ENCODE results near the gene ABCA3. TPM values are rescaled to one million over a fixed set of nuclear protein-coding genes. Genes with fewer than 3 reads are reported as not detected.

The ABCA3 gene
- total RNA-seq, 4 donors from 2014 or later = 6.8 to 17.9 (median 11.0) TPM

DNA sequence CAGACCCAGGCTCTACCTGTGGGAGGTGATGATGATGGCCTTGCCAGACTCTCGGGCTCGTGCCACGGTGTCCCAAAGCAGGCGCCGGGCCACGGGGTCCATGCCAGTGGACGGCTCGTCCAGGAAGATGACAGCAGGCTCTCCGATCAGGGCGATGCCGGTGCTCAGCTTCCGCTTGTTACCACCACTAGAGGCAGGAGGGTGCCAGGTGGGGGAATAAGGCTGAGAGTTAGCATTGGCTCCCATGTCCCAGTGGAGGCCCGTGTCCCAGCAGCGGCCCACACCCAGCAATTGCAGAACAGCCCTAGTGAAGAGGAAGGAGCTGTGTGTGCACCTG lies 62.3 kb downstream of the ABCA3 start:
- Histone ChIP-seq H3K27ac (no peak overlapping the region), H3K36me3 (peaks cover 19% of the 10 kb centered on the region), H3K27me3 (no peaks in the 10 kb centered on the region), H3K9me3 (no peaks in the 10 kb centered on the region), H3K4me1 (no peaks in the 10 kb centered on the region), H3K4me3 (no peak overlapping the region)
- TF ChIP-seq POLR2AphosphoS5 (IDR thresholded peaks at IDR 0.05) = no peak
- no peak for TF ChIP-seq EP300 (IDR thresholded peaks at IDR 0.05)
- no peak for TF ChIP-seq POLR2A (IDR thresholded peaks at IDR 0.05)
- TF ChIP-seq, protein P1, sequence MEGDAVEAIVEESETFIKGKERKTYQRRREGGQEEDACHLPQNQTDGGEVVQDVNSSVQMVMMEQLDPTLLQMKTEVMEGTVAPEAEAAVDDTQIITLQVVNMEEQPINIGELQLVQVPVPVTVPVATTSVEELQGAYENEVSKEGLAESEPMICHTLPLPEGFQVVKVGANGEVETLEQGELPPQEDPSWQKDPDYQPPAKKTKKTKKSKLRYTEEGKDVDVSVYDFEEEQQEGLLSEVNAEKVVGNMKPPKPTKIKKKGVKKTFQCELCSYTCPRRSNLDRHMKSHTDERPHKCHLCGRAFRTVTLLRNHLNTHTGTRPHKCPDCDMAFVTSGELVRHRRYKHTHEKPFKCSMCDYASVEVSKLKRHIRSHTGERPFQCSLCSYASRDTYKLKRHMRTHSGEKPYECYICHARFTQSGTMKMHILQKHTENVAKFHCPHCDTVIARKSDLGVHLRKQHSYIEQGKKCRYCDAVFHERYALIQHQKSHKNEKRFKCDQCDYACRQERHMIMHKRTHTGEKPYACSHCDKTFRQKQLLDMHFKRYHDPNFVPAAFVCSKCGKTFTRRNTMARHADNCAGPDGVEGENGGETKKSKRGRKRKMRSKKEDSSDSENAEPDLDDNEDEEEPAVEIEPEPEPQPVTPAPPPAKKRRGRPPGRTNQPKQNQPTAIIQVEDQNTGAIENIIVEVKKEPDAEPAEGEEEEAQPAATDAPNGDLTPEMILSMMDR (IDR thresholded peaks at IDR 0.05) = no peak
- 60% methylated on average over 2 of the region's 14 CpGs for WGBS
- DNase-seq (ENCODE audit: low spot score in 2 of 2) = no peak

DNA sequence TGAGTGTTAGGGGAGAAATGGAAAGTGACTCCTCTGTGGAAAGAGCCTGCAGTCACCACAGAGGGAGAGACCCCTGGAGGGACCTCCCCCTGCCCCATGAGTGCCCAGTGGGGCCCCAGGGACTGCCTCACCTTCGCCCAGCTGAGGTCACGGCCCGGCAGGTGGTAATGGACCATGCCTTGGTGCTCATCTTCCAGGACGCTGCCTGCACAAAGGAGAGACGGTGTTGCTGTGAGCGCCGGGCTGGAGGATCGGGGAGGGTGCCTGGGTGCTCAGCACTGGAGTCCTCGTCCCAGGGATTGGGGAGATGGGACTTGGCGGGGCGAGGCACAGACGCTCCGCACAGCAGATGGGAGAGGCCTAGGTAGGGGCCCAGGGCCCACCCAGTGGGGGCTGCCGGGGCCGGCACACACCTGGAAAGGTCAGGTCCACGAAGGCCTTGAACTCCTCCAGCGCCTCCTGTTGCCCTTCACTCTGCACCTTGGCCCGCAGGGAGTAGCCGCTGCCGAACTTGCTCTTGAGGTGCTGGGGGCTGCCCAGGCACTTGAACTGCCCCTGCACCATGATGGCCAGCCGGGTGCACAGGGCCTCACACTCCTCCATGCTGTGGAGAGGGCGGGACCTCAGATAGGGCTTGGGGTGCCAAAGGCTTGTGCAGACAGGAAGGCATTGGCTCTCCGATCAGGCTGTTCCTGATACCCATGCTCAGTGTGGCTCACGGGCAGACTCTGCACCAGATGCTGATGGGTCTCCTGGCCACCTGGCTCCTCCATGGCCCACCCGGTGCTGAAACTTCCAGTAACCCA lies 62.9 kb downstream of the ABCA3 start:
- Histone ChIP-seq H3K9me3 (no peaks in the 10 kb centered on the region), H3K4me3 (no peak overlapping the region), H3K36me3 (peaks cover 19% of the 10 kb centered on the region), H3K4me1 (no peaks in the 10 kb centered on the region), H3K27me3 (no peaks in the 10 kb centered on the region), H3K27ac (no peak overlapping the region)
- TF ChIP-seq POLR2AphosphoS5 (IDR thresholded peaks at IDR 0.05) (no peak), EP300 (IDR thresholded peaks at IDR 0.05) (no peak), POLR2A (IDR thresholded peaks at IDR 0.05) (no peak)
- TF ChIP-seq, protein P1 (IDR thresholded peaks at IDR 0.05) = no peak
- WGBS = 93% methylated on average over 19 of the region's 25 CpGs
- no peak for DNase-seq (ENCODE audit: low spot score in 2 of 2)

DNA sequence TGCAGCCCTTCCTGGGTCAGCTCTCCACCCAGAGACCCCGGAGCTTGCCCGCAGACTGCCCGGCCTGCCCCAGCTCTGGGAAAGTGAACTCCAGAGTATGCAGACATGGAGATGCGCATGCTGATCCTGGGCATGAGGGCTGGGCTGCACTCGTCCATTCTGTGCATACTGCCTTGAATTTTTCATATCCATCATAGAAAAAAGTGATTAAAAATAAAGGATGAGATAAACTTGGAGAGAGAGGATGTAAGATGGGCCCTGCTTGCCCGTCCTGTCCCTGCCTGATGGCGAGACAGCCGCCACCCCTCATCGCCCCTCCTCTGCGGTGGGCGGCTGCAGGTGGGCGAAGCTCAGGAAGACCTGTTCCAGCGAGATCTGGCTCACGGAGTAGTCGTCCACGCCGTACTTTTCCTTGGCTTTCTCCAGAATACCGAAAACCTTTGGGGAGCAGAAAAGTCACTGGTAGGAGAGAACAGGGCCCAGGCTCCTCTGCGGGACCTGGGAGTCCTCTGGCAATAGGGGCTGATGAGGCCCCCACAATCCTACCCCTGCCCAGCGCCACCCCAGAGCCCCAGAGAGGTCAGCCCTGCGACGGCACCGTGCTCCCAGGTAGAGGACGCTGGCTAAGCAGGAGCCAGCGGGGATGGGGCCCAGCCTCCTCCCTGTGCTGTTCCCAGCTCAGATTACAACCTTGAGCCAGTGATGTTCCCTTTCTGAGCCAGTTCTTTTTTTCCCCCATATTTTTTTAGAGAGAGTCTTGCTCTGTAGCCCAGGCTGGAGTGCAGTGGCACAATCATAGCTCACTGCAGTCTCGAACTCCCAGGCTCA lies 63.9 kb downstream of the ABCA3 start:
- no peaks in the 10 kb centered on the region for H3K27me3 ChIP-seq
- H3K4me3 ChIP-seq = no peak overlapping the region
- H3K36me3 ChIP-seq = peaks cover 19% of the 10 kb centered on the region
- 83% methylated on average over 26 of the region's 26 CpGs for WGBS
- no peak overlapping the region for H3K27ac ChIP-seq
- H3K9me3 ChIP-seq = no peaks in the 10 kb centered on the region
- TF ChIP-seq POLR2AphosphoS5 (IDR thresholded peaks at IDR 0.05) (no peak), POLR2A (IDR thresholded peaks at IDR 0.05) (no peak), EP300 (IDR thresholded peaks at IDR 0.05) (no peak)
- TF ChIP-seq, protein P1 (IDR thresholded peaks at IDR 0.05) = no peak
- no peak for DNase-seq (ENCODE audit: low spot score in 2 of 2)
- peaks cover 6% of the 10 kb centered on the region for H3K4me1 ChIP-seq

DNA sequence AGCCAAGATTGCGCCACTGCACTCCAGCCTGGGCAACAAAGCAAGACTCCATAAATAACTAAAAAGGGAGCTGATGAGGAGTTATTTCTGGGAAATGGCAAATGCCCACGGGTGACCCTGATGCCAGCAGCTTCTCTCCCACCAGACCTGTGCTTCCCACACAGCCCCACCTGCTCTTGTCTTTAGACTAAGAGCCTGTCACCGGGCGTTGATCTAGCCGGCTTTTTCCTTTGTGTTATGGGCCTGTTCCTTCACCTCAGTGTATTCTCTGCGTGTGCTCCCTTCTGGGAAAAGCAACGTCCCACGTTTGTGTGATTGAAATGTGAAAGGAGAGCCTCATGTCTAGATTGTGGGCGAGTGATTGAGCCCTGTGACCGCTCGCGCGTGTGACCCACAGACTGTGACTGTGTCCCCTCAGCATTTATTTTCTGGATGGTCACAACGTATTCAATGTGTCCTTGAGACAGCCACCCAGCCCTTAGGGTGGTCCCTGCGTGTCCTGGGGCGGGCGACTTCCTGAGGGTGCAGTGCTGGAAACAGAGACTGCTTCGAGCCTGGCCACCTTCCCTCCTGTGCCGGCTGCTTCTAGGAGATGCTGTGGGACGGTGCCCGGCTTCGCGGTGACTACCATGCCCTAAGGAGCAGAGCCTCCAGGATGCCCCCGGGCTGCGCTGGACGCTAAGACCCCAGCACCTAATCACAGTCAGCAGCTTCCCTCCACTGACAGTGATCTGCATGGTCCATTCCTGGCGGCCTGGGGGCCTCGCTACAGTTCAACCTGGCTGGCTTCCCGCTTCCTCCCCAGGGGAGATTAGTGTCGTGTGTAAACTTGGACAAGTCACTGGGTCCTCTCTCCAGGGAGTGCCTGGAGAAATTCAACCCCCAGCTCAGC lies 64.8 kb downstream of the ABCA3 start:
- TF ChIP-seq POLR2A (IDR thresholded peaks at IDR 0.05) (no peak), POLR2AphosphoS5 (IDR thresholded peaks at IDR 0.05) (no peak), EP300 (IDR thresholded peaks at IDR 0.05) (no peak)
- TF ChIP-seq, protein P1 (IDR thresholded peaks at IDR 0.05) = no peak
- H3K36me3 ChIP-seq = peaks cover 11% of the 10 kb centered on the region
- H3K27me3 ChIP-seq = no peaks in the 10 kb centered on the region
- H3K4me3 ChIP-seq = no peak overlapping the region
- H3K9me3 ChIP-seq = no peaks in the 10 kb centered on the region
- no peak for DNase-seq (ENCODE audit: low spot score in 2 of 2)
- peaks cover 8% of the 10 kb centered on the region for H3K4me1 ChIP-seq
- WGBS = 87% methylated on average over 20 of the region's 30 CpGs
- H3K27ac ChIP-seq = no peak overlapping the region

Measured in suprapubic skin (tissue), 4 donors.